ENCODE measurements around the gene CSMD2.

CSMD2 gene

GRCh38 chr1:33844166-33844565 is 320.9 kb downstream of the CSMD2 start:
- Histone ChIP-seq H3K36me3 (ENCODE audit: insufficient read depth, low read length) (no peaks in the 10 kb centered on the region), H3K9me3 (ENCODE audit: insufficient read depth, low read depth, low read length) (no peaks in the 10 kb centered on the region), H3K4me3 (ENCODE audit: low read length, poor library complexity, severe bottlenecking) (no peak overlapping the region), H4K20me1 (ENCODE audit: insufficient read depth, low read length, poor library complexity, severe bottlenecking) (no peaks in the 10 kb centered on the region), H3K9ac (ENCODE audit: low read depth, low read length, poor library complexity, severe bottlenecking) (no peak overlapping the region), H3K27me3 (ENCODE audit: insufficient read depth, low read length, poor library complexity, severe bottlenecking) (no peaks in the 10 kb centered on the region), H3K4me1 (ENCODE audit: insufficient read depth, low read length, poor library complexity, severe bottlenecking) (no peaks in the 10 kb centered on the region), H3K4me2 (ENCODE audit: low read depth, low read length, poor library complexity, severe bottlenecking) (no peak overlapping the region), H3K79me2 (ENCODE audit: insufficient read depth, low read length) (no peaks in the 10 kb centered on the region), H3K9me2 (replicated peaks; ENCODE audit: low read depth, low read length) (no peaks in the 10 kb centered on the region), H2AFZ (ENCODE audit: low read length) (no peak overlapping the region), H3F3A (ENCODE audit: low read depth) (no peaks in the 10 kb centered on the region)
- TF ChIP-seq EZH2phosphoT487 (IDR thresholded peaks at IDR 0.05; ENCODE audit: borderline replicate concordance), result no peak
- TF ChIP-seq, protein P1, sequence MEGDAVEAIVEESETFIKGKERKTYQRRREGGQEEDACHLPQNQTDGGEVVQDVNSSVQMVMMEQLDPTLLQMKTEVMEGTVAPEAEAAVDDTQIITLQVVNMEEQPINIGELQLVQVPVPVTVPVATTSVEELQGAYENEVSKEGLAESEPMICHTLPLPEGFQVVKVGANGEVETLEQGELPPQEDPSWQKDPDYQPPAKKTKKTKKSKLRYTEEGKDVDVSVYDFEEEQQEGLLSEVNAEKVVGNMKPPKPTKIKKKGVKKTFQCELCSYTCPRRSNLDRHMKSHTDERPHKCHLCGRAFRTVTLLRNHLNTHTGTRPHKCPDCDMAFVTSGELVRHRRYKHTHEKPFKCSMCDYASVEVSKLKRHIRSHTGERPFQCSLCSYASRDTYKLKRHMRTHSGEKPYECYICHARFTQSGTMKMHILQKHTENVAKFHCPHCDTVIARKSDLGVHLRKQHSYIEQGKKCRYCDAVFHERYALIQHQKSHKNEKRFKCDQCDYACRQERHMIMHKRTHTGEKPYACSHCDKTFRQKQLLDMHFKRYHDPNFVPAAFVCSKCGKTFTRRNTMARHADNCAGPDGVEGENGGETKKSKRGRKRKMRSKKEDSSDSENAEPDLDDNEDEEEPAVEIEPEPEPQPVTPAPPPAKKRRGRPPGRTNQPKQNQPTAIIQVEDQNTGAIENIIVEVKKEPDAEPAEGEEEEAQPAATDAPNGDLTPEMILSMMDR (conservative IDR thresholded peaks at IDR 0.05; ENCODE audit: low read length), result no peak

GRCh38 chr1:33842348-33842747 is 322.7 kb downstream of the CSMD2 start:
- Histone ChIP-seq H3F3A (ENCODE audit: low read depth) (no peaks in the 10 kb centered on the region), H3K9me3 (ENCODE audit: insufficient read depth, low read depth, low read length) (no peaks in the 10 kb centered on the region), H3K4me3 (ENCODE audit: low read length, poor library complexity, severe bottlenecking) (no peak overlapping the region), H3K36me3 (ENCODE audit: insufficient read depth, low read length) (no peaks in the 10 kb centered on the region), H3K4me1 (ENCODE audit: insufficient read depth, low read length, poor library complexity, severe bottlenecking) (no peaks in the 10 kb centered on the region), H2AFZ (ENCODE audit: low read length) (no peak overlapping the region), H4K20me1 (ENCODE audit: insufficient read depth, low read length, poor library complexity, severe bottlenecking) (no peaks in the 10 kb centered on the region), H3K27me3 (ENCODE audit: insufficient read depth, low read length, poor library complexity, severe bottlenecking) (no peaks in the 10 kb centered on the region), H3K9me2 (replicated peaks; ENCODE audit: low read depth, low read length) (no peaks in the 10 kb centered on the region), H3K4me2 (ENCODE audit: low read depth, low read length, poor library complexity, severe bottlenecking) (no peak overlapping the region), H3K9ac (ENCODE audit: low read depth, low read length, poor library complexity, severe bottlenecking) (no peak overlapping the region), H3K79me2 (ENCODE audit: insufficient read depth, low read length) (no peaks in the 10 kb centered on the region)
- TF ChIP-seq, protein P1 (conservative IDR thresholded peaks at IDR 0.05; ENCODE audit: low read length), result no peak
- TF ChIP-seq EZH2phosphoT487 (IDR thresholded peaks at IDR 0.05; ENCODE audit: borderline replicate concordance), result no peak

DNA sequence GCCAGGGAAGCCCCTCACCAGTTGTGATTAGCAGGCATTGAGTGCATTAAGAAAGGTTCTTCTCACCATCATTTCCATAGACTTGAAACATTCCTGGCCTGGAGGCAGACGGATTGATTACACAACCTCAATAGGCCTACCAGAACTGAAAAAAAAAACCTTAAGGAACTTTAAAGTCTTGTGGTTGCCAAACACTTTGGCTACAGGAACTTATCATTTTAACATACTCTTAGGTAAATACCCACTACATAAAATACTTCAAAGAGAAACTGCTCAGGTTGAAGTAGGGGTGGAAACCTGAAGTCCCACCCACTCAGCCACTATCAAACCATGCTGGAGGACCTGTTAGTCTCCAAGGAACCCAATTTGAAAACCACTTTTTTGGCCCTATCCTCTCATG is 323.5 kb downstream of the CSMD2 start:
- Histone ChIP-seq H3F3A (ENCODE audit: low read depth) (no peaks in the 10 kb centered on the region), H3K9ac (ENCODE audit: low read depth, low read length, poor library complexity, severe bottlenecking) (no peak overlapping the region), H3K36me3 (ENCODE audit: insufficient read depth, low read length) (no peaks in the 10 kb centered on the region), H3K4me3 (ENCODE audit: low read length, poor library complexity, severe bottlenecking) (no peak overlapping the region), H2AFZ (ENCODE audit: low read length) (no peak overlapping the region), H3K79me2 (ENCODE audit: insufficient read depth, low read length) (no peaks in the 10 kb centered on the region), H3K9me3 (ENCODE audit: insufficient read depth, low read depth, low read length) (no peaks in the 10 kb centered on the region), H4K20me1 (ENCODE audit: insufficient read depth, low read length, poor library complexity, severe bottlenecking) (no peaks in the 10 kb centered on the region), H3K27me3 (ENCODE audit: insufficient read depth, low read length, poor library complexity, severe bottlenecking) (no peaks in the 10 kb centered on the region), H3K9me2 (replicated peaks; ENCODE audit: low read depth, low read length) (no peaks in the 10 kb centered on the region), H3K4me2 (ENCODE audit: low read depth, low read length, poor library complexity, severe bottlenecking) (no peak overlapping the region), H3K4me1 (ENCODE audit: insufficient read depth, low read length, poor library complexity, severe bottlenecking) (no peaks in the 10 kb centered on the region)
- no peak for TF ChIP-seq EZH2phosphoT487 (IDR thresholded peaks at IDR 0.05; ENCODE audit: borderline replicate concordance)
- TF ChIP-seq, protein P1 (conservative IDR thresholded peaks at IDR 0.05; ENCODE audit: low read length), result no peak
